NAMALWA (cell line): ENCODE data around the gene NRG3.
"Not testable (repeated sequence)": the region's sequence is repeated elsewhere in the genome, so short reads cannot be mapped to it uniquely, and the experiment has no call there.

Experiments used
- DNase-seq: peaks from one replicate; pipeline ENCODE4 v3.0.0-alpha.2; 2015; ENCODE audit warnings: low spot score

Gene NRG3

GRCh38 chr10:82282782-82283456 lies 407.9 kb downstream of the NRG3 start:
- DNase-seq = no peak

- no peak for DNase-seq
These were observed 409.2 kb downstream of the NRG3 start for GRCh38 chr10:82284180-82284579.

DNA sequence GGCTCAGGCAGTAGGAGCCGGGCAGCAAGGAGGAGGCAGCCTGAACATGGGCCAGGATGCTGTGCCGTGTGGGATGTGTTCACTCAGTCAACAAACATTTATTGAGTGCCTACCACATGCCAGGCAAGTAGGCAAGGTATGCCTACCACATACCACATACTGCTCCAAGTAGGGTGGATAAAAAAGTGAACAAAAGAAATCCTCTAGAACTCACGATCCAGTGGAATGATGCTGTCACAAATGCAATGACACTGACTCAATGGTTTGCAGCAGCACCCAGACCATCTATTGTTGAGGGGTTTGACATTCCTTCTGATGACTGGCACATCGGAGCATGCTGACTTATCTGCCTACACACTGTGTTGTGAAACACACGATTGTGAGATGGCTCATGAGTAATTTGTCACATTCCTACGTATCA lies 413.5 kb downstream of the NRG3 start:
- no peak for DNase-seq

DNA sequence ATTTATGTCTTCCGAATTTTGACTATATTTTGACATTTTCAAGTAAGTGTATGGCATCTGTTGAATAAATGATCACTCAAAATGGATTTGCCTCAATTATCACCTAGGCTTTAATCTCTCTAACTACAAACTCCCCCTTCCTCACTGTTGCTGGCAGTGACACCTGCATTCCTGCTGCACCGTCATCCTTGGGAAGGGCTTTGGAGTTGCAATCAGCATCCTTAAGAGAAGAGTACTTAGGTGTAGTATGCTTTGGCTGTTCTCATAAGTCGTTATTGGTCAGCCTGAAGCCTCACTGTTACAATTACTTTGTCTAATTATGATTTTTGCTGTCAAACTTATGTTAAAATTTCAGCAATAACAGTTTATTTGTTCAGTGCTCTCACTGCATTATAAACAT lies 415.0 kb downstream of the NRG3 start:
- no peak for DNase-seq

DNA sequence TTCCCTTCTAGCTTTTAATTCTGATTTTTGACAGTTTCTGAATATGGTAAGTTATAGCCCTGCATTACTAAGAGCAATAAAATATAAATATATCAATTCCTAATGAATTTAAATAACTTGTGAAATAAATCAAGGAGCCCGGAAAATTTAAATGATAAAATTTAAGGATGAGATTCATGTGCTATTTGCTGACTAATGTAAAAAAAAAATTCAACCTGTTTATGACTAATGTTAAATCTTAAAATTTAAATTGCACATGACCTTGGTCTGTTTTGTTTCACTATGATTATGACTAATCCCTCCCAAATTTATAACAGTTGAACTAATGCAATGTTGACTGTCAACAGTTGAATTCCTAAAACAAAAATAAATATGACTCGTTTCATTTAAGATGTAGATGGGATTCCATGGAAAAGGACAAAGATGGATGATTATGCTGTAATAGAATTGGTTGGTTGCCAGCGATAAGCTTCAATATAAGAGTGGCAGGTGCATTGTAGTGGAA lies 419.9 kb downstream of the NRG3 start:
- no peak for DNase-seq

DNA sequence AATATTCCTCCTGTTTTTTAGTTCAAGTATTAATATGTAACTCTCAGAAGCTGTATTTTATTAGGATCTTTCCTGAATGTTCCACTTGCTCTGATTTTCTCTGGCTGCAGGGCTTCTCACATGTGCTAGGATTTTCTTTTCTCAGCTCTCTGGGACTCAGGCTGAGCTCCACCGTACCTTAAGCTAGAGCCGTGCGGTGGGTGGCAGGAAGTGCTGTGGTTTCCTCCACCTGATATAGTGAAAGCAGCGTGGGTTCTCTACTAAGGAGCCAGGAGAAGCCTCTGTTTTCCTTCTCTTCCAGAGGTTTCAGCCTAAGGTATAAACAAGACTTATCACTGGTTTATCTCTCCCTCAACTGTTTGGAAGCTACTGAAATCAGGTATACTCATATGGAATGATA lies 433.6 kb downstream of the NRG3 start:
- no peak for DNase-seq

DNA sequence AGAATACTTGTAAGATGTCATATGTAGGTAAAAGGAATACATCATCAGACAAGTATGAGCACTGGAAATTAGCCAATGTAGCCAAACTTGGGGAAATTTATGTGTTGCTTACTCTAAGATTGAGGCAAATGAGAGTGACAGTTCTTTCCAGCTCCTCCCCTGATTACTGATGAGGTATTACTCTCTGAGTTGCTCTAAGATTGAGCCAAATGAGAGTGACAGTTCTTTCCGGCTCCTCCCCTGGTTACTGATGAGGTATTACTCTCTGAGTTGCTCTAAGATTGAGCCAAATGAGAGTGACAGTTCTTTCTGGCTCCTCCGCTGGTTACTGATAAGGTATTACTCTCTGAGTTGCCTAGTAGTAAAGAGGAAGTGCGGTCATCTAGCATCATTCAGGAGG lies 435.8 kb downstream of the NRG3 start:
- DNase-seq = no peak

DNA sequence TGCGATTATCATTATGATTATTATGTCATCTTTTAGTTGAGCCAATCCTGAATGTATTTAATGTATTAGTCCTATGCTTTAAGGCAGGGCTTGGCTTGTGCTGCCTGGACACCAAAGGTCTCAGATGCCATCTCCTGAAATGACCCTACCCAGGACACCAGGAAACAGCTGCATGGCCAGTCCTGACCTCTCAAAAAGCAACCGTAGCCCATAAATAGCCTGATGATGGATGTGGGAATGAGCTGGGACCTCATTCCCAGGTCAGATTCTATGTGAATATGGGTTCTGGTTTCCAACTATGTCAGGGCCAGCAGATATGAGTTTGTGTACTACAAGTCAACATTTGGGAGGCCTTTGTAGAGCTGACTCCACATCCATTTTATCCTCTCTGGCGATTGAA lies 438.4 kb downstream of the NRG3 start:
- no peak for DNase-seq

- no peak for DNase-seq
These were observed 443.5 kb downstream of the NRG3 start for GRCh38 chr10:82318534-82318933.

DNA sequence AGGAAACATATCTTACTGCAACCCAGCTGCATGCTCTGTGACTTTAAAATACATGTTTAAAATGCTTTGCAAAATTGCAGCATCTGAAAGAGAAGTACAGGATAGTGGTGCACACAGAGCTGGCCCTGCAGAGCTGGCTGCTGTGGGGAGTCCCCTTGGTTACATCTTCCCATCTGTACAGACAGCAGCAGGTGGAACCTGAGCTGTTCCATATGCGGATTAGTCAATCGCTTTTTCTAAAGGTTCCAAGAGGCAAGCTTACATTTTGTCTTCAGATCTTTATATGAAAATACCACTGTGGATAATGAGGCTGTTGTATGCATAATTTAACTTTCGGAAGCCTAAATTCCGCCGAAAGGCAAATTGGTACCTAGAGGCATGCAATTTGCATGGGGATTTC lies 444.1 kb downstream of the NRG3 start:
- DNase-seq = no peak

DNA sequence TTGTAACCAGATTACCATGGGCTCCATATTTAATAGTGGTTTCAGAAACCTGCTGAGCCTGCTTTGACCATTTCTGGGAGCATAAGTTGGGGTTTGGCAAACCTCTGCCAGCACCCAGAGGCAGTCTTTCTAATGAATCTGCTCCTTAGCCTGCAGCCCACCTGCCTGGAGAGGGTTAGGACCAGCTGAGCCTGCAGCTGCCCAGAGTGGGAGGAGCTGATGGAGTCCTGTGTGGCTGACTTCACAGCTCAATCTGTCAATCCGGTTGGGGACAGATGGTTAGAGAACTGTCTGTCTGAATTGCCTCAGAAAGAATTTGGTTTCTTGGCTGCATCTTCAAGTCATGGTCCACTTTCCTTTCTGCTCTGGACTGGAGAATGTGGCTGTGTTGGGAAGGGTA lies 444.6 kb downstream of the NRG3 start:
- peak; percentile 38 for DNase-seq

- no peak for DNase-seq
These were observed 446.7 kb downstream of the NRG3 start for GRCh38 chr10:82321724-82322123.

DNA sequence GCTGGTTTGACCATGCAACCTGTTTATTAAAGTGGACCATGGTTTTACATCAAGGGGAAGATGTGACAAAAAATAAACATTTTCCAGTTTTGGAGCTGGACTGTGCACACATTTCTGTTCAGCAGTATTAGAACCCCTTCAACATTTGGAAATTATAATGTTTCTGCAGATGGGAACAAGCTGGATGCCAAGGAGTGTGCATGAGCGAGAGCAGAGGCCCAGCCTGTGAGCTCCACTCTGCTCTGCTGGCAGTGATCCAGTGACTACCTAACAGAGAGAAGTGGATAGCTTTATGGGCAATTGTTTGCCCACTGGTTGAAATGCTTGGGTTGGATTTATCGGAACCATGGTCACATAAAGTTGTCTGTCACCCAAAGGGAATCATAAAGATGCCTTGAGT lies 456.7 kb downstream of the NRG3 start:
- no peak for DNase-seq

DNA sequence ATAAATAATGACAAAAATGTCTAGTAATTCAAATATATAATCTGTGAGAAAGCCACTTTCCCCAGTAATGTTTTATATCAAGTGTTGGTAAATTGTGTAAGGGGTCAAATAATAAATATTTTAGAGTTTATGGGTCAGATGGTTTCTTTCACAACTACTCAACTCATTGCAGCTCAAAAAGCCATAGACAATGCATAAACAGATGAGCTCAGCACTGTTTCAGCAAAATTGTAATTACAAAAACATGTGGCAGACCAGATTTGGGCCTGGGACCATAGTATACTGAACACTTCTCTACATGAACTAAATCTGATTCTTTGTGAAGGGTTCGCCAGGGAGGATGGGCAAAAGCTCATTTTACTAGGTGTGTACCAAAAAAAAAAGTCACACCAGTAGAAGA lies 460.8 kb downstream of the NRG3 start:
- no peak for DNase-seq

DNA sequence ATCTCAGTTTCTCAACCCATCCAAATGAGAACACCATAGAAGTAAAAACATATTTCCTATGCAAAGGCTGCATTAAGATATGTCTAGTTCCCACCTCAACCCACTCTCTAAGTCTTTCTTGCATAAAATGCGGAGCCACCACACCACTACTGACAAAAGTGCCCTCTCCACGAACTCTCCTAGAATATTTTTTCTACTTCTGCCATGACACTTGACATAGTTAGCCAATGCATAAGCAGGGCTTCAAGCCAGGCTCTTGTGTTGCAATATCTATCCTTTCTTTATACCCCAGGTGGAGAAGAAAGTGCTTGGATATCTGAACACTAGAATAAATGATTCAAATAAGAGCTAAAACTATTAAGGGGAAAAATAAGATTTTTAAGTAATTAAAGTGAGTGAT lies 465.2 kb downstream of the NRG3 start:
- no peak for DNase-seq

GRCh38 chr10:82349590-82349989 lies 474.6 kb downstream of the NRG3 start:
- not testable (repeated sequence) for DNase-seq

DNA sequence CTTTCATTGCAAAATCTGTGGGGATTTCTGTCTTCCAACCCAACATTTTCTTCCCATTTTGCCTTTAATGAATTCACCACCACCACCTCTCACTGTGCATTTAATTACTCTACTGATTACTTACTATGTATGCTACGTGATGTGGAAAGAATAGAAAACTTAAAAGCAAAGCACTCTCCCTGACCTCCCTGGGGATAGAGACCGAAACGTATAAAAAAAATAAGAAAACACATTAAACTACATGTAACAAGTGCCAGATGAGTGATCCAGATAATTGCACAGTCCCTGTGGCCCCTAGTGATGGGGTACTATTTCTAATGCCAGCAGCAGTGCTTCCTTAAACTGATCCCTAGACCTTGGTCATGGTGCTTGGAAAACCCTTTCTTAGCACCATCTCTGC lies 478.4 kb downstream of the NRG3 start:
- no peak for DNase-seq

DNA sequence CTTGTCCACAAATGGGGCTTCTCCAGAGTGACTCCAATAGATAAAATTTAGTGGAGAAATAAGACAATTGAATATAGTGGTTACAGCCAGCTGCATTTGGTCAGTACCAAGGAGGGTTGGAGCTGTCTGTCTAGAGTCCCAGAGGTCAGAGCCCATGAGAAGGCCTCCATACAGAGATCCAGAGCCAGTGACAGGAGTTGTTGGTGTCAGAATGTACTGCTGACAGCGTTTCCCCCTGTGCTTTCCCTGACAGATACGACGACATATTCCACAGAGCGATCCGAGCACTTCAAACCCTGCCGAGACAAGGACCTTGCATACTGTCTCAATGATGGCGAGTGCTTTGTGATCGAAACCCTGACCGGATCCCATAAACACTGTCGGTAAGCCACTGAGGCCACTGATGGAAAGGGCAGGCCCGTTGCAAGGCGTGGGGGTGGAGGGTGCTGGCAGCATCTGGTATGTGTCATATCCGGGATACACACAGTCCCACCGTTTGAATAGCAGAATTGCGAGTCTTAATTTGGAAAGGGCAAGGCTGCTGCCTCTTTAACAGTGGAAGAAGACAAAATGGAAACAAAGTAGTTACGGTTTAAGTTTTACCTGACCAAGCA lies 483.6 kb downstream of the NRG3 start:
- no peak for DNase-seq

GRCh38 chr10:82361256-82361655 lies 486.3 kb downstream of the NRG3 start:
- no peak for DNase-seq

DNA sequence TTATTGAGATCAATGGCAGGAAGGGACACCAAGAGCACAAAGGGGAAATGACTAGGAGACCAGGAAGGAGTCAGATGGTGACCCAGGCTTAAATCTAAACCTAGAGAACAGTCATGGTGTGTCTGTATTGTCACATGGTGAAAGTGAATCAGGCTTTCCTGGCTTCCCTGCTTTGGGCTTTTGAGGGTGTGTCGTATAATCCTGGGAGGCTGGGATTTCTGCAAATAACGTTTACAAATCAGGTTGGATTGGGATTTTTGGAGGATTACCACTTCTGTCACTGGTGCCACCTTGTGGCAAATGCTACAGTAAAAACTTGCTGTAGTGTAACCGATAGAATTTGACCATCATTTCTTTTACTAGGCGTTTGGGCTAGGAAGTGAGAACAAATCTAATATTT lies 502.6 kb downstream of the NRG3 start:
- DNase-seq = peak; percentile 20

DNA sequence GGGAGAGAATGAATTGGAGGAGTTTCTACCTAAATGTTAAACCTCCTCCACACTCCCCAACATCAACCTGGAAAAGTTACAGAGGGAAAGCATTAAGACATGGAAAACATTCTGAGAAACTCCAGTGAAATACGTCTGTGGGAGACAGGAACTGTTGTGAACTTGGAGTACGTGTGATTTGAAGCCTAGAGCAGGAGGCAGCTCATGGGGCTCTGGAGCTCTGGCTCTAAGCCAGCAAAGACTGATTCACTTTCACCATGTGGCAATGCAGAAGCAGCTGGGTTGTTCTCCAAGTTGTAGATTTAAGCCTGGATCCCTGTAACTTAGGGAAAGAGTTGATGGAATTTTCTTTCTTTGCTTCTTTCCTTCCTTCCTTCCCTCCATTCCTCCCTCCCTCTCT lies 503.2 kb downstream of the NRG3 start:
- no peak for DNase-seq

DNA sequence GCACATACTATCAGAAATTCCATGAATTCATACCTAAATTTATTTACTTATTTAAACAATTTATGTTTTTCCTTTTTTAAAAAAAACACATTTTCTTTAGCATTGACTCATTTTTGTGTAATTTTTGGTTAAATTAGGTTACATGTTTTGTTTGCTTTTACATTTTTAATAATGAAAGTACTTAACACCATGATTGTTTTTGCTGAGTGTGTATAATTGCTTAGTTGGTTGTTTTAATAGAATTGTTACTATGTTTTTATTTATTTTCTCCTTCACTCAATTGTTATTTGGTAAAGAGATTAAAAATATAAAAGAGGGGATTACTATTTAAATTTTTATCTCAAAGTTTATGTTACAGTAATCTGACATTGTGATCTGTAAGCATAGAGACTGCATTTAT lies 508.4 kb downstream of the NRG3 start:
- DNase-seq = no peak

DNA sequence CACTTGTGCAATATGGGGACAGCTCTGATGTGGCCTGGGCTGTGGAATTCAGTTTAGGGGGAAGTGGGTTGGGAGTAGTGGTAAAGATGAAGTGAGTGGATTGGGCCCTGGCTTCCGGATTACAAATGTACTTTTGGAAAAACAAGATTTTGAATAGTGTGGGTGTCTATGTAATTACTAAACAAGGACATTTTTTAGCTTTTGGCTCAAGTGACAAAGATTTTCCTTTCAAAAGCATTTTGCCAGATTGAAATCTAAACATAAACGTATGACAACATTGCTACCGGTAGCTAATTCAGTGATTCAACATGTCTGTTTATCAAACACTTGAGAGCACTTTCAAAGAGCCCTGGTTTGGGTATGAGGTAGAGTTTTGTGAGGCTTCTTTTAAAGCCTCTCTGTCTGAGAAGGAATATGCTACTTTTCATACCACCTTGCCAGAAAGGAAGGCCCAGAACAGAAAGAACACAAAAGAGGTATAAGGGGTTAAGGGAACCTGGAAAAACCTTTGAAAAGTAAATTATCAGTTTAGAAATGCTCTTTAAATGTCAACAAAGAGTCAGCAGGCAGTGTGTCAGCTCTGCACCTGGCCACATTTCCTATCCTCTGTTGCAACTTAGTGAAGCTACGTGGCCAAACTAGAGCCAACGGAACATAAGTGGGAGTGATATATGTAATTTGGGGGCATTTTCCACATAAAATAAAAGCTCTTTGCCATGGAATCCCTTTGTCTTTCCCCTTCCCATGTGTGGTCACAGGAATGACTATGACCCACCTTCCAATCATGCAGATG lies 516.1 kb downstream of the NRG3 start:
- no peak for DNase-seq
